ENCODE results near the gene PRF1.
"Not testable (repeated sequence)": the region's sequence is repeated elsewhere in the genome, so short reads cannot be mapped to it uniquely, and the experiment has no call there.

Gene PRF1

DNA sequence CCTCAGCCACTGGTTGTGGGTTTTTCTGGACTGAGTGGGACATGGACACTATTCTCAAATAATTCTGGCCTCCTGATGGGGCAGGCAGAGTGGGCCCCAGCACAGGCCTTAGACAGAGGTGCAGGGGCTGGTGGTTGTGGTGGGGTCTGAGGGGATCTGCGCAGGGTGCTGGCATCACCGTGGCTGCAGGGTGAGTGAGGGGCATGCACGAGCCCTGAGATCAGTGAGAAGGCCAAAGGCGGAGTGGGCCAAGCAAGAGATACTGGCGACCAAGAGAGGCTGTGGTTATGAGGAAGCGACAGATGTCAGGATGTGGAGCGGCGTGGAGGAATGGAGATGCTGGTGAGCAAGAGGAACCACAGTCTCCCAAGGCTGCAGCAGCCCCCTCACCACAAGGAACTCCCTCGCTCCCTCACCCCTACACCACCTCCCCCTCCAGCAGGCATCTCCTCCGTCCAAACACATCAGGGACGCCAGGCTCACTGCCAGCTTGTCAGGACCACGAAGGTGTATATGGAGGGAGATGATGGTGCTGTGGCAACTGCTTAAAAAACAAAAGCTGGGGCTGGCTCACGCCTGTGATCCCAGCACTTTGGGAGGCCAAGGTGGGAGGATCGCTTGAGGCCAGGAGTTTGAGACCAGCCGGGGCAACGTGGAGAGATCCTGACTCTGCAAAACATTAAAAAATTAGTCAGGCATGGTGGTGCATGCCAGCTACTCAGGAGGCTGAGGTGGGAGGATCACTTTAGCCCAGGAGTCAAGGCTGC lies 9.6 kb downstream of the PRF1 start:
- FAIRE-seq: no peak

DNA sequence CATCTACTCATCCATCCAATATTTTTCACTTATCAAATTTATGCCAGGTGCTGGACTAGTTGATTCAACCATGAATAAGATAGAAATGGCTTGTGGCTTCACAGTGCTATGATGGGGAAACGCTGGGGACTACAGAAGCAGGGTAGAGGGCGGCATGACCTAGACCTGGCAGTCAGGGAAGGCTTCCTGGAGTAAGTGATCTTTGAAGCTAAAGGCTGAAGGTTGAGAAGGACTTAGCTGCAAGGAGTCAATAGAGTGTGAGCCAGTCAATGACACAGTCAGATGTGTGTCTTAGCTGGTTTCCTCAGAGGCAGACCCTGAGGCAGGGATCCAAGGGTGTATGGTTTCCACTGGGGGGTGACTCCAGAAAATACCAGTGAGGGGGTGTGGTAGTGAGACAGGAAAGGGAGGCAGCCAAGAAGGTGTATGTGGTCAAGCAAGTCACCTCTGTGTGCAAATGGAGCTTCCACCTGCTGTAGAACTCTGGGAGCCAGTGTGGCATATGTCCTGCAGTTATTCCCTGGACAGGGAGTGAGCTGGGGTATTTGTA lies 10.3 kb downstream of the PRF1 start:
- no peak for FAIRE-seq

DNA sequence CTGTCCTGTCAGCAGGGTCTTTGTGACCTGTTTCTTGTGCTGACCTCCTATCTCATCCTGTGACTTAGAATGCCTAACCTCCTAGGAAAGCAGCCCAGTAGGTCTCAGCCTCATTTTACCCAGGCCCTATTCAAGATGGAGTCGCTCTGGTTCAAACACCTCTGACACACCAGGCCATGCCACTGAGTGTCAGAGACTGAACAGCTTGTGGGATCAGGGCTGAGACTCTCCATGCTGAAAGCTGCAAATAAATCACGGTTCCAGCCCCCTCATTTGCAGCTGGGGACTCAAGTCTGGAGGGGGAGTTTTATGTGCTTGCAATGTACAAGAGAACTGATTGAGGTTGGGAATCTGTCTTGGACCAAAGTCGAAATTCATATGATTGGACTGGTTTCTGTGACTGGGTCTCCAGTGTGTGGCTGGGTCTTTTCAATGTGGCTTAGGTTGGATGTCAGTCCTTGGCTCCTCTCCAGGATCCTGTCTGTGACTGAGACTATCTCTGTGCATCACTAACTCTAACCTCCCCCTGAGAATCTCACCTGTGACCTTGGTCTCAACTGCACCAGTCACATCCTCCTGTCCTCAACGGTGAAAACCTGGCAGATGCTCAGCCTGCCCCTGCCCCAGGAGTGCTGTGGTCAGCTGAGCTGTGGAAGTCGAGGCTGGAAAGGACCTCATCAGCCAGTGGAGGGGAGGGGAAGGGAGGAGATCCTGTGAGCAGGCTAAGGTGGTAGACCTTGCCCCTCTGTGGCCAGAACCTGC lies 11.7 kb downstream of the PRF1 start:
- no peak for FAIRE-seq

DNA sequence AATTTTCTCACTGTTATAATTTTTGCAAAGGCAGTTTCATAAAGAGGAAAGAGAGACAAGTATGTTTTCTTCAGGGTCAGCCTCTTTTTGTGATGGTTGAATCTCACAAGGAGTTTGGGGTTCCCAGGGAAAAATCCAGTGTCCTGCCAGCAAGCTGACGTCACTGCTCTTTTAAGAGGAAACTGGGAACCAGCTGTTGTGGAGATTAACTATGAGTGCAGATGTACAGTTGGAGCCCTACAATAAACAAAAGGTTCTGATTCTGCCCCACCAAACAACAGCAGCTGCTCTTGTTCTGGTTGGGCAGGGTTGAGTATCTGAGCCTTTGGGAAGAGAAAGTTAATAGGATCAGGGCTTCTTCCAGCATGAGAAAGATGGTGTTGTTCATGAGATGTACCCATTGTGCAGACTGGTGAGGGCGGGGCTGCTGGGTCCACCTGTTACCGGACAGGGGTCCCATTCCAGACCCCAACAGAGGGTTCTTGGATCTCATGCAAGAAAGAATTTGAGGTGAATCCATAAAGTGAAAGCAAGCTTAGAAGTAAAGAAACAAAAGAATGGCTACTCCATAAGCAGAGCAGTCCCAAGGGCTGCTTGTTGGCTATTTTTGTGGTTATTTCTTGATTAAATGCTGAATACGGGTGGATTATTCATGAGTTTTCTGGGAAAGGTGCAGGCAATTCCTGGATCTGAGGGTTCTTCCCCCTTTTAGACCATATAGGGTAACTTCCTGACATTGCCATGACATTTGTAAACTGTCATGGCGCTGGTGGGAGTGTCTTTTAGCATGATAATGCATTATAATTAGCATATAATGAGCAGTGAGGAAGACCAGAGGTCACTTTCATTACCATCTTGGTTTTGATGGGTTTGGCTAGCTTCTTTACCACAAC lies 12.5 kb downstream of the PRF1 start:
- FAIRE-seq: no peak

DNA sequence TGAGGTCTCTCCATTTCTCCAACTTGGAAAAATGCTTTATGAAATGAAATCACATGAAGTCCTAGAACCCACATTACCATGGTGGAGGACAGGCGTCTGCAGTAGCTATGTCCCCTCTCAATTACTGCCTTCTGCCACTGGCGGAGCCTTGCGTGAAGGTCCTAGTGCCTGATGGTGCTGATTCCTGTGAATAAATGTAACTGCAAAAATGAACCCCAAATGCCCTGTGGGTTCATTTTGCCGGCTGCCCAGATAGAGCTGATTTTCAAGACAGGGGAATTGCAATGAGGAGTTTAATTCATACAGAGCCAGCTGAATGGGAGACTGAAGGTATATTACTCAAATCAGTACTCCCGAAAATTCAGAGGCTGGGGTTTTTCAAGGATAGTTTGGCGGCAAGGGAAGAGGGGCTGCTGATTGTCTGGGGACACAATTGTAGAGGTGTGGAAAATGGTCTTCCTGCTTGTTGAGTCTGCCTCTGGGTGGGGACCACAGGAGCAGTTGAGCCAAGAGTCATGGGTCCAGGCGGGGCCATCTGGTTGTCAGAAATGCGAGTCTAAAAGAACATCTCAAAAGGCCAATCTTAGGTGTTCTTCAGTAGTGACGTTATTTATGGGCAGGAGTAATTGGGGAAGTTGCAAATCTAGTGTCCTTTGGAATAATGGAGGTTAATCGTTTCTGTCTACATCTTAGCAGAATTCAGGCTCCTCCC lies 13.5 kb downstream of the PRF1 start:
- no peak for FAIRE-seq

DNA sequence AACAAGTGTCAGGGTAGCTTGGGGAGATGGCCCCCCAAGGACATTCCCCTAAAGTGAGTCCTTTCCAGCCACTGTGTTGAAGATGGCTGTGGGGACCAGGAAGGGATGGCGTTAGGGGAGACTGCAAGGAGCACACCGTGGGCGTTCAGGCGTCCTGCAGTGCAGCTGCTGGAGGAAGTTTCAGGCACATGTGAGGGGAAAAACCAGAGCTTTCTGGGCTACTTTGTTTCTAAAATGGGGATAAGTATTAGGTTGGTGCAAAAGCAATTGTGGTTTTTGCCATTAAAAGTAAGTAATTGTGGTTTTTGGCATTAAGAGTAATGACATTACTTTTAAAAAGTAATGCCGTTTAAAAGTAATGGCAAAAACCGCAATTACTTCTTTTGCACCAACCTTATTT lies 14.3 kb downstream of the PRF1 start:
- FAIRE-seq: no peak

DNA sequence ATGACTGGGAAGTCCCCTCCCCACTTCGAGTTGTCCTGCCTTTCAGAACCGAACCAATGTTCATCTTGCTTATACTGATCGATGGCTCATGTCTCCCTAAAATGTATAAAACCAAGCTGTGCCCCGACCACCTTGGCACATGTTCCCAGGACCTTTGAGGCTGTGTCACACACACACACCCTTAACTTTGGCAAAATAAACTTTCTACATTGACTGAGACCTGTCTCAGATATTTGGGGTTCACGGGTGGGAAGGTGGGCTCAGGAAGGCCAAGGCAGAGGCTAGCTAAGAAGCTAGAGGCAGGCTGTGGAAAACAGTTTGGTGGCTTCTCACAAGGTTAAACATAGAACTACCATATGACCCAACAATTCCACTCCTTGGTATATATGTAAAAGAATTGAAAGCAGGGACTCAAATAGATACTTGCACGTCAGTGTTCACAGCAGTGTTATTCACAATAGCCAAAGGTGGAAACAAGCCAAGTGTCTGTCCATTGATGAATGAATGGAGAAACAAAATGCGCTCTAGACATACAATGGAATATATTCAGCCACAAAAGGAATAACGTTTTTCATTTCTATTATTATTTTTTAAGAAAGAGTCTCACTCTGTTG lies 15.4 kb downstream of the PRF1 start:
- no peak for FAIRE-seq

DNA sequence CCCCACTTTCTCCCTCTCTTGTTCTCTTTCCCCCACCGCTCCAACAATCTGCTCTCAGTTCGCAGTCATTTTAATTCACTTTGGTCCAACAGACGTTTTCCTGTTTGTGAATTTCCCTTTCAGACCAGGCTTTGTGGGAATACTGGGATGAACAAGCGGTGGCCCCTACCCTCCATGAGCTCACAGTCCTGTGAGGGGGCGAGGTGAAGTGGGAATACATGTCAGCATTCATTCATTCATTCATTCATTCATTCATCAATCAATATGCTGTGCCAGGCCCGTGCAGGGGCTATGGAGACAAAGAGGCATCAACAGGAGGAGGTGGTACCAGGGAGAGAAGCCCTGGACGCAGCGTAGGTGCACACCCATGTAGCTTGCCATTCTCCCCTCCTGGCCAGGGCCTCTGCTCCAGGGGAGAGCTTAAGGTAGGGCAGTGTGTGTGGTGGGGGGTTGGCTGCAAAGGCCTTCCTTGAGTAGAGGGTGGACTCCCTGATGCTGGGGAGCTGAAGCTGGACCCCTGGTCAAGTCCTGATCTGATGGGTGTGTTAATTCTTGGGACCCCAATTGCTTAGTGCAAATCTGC lies 16.1 kb downstream of the PRF1 start:
- FAIRE-seq: no peak

DNA sequence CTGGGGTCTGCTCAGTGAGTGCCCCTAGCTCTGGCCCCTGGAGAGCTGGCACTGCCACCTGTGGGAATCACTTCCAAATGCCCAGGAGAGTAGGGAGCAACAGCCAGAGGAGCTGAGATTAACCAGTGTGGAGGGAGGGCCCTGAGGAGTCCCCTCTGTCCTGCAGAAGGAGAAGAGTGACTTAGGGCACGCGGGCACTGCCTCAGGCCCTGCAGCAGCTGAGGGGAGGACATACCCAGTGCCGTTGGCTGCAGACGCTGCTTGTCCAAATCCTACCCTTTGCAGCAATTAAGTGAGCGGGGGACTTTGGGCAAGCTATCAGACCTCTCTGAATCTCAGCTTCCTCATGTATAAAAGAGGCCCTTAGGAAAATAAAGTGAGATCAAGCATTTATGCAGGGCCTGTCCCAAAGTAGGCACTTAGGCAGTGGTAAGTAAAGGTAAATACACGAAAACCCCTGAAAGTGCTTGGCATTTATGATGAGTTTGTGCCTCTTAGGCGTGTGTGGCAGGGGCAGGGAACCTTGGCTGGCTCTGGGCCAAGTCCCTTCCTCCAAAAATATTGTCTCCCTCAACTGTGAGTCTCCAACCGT lies 16.9 kb downstream of the PRF1 start:
- FAIRE-seq: no peak

DNA sequence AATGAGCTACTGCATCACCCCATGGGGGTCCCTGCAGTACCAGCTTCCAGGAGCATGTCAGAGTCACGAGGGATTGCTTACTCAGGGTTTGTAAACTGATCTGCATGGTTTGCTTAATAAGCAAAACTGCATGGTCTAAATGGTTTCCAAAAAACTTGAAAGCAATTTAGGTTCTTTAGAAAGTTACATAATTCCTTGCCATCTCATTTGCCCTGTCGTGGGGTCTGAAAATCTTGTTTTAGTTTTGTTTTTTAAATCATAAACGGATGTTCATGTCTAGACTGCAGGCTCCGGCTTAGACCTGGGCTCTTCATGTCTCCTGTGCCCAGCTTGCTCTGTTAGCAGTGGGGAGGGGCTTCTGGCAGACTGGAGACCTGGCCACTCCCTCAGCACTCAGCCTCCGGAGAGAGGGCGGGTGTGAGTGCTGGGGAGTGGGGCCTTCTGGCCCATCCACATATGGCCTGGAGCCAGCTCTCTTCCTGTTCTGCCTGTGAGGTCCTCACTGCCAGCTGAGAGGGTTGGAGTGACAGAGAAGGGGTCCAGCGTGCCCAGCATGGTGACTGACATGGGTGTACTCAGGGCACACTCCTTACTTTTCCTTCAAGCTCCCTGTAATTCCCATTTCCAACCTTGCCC lies 17.5 kb downstream of the PRF1 start:
- FAIRE-seq: no peak

DNA sequence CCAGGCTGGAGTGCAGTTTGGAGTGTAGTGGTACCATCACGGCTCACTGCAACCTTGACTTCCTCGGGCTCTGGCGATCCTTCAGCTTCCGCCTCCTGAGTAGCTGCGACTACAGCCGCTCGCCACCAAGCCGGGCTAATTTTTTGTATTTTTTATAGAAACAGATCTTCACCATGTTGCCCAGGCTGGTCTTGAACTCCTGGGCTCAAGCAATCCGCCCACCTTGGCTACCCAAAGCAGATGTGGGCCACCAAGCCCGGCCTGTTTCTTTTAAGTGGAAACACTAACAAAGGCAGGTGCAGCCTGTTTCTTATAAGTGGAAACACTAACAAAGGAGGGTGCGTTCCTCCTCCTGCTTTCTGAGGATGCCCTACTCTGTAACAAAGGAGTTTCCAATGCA lies 18.2 kb downstream of the PRF1 start:
- no peak for FAIRE-seq

DNA sequence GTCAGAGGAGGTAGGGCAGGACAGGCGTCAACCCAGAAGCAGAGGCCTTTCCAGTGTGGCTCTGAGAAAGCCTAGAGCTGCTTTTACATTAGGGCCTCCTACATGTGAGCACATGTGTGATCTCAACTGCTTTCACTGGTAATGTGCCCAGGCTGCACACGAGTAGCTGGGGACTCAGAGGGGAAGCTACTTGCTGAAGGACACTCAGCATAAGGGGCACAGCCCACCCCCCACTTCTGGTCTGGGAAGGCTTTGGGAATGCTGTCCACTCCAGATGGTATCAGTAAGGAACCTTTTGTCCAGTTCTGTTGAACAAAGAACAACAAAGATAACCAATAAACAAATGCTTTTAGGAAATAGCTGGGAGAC lies 18.9 kb downstream of the PRF1 start:
- FAIRE-seq: no peak

DNA sequence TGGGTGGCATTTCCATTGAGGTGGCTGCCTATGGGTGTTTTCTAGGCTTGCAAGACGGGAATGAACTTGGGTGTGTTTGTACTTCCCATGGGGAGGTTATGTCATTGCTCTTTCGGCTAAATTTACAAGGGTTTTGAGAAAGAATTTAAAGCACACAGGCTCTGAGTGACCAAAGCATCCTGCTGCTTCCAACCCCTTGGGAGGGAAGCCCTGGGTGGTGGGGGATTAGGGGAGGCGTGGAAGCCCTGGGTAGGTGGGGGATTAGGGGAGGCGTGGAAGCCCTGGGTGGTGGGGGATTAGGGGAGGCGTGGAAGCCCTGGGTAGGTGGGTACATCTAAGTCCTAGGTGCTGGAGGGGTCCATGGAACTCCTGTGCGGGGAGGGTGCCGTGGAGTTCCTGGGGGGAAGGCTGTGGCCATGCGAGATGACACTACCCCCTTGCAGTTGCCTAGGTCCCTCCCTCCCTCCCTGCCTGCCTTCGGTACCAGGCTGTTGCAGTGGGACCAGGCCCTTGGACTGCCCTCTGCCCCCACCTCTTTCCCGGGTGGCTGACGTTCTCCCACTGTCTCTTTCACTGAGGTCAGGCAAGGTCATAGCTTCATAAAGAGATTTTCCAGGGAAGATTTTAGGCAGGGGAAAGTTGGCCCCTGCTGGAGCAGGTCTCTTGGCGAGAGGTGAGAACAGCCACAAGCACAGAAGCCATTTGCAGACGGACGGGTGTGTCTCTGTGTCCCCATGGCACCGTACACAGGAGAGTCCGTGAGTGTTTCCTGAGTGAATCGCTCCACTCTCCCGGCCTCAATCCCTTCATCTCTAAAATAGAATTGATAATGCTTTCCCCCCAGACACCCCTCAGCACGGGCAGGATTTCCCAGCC lies 19.5 kb downstream of the PRF1 start:
- no peak for FAIRE-seq

DNA sequence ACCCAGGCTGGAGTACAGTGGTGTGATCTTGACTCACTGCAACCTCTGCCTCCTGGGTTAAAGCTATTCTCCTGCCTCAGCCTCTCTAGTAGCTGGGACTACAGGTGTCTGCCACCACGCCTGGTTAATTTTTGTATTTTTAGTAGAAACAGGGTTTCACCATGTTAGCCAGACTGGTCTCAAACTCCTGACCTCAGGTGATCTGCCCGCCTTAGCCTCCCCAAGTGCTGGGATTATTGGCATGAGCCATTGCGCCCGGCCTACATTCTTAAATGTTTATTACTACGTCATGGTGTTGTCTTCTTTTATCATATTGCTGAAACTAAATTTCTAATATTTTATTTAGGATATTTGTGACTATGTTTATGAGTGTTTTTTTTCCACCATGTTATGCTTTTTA lies 21.4 kb downstream of the PRF1 start:
- FAIRE-seq: not testable (repeated sequence)

DNA sequence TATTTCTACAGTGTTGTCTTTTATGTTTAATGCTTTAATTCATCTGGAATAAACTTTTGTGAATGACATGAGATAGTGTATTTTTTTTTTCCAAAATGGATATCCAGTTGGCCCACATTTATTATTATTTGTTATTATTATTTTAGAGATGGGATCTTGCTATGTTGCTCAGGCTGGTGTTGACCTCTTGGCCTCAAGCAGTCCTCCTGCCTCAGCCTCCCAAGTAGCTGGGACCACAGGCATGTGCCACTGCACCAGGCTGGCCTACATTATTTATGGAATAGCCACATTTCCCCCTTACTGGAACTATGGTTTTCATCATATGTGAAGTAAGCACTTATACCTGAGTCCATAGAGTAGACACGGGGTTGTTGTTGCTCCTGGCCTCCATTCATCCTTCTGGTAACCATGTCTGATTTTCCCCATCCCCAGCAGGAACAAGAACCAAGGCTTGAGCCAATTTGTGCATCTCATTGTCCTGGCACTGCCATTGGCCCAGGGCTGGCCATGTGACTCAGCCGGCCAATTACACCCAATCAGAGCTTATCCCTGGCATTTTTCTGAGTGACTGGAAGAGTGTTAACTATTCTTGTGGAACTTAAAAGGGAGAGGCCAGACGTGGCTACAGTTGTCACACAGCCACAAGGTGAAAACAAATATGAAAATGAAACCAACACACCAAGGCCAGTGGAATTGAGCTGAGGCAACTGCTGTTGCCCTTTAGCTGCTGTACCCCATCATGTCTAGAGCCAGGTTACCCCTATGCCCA lies 23.1 kb downstream of the PRF1 start:
- no peak for FAIRE-seq

DNA sequence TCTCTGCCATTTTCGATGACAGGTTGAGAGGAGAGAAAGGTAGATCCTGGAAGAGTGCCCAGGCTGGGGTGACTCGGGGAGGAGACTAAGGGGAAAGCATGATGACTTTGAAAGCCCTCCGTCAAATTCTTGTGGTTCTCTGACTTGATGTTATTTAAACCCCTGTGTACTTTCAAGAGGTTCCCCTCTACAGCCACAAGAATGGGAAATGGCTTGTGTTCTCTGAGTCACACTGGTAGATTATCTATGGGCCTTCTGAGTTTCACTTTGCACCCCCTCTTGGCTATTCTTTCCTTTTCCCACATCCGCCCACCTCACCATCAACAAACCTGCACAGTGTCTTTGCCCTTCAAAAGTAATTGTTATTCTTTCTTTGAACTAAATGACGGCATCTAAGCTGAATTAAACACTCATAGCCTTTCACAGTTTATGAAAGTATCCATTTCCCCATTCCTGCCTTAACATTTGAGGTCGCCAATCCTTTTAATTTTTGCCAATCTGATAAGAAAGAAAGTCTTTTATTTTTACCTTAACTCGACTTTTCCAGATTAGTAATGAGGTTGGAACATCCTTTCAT lies 24.1 kb downstream of the PRF1 start:
- no peak for FAIRE-seq

DNA sequence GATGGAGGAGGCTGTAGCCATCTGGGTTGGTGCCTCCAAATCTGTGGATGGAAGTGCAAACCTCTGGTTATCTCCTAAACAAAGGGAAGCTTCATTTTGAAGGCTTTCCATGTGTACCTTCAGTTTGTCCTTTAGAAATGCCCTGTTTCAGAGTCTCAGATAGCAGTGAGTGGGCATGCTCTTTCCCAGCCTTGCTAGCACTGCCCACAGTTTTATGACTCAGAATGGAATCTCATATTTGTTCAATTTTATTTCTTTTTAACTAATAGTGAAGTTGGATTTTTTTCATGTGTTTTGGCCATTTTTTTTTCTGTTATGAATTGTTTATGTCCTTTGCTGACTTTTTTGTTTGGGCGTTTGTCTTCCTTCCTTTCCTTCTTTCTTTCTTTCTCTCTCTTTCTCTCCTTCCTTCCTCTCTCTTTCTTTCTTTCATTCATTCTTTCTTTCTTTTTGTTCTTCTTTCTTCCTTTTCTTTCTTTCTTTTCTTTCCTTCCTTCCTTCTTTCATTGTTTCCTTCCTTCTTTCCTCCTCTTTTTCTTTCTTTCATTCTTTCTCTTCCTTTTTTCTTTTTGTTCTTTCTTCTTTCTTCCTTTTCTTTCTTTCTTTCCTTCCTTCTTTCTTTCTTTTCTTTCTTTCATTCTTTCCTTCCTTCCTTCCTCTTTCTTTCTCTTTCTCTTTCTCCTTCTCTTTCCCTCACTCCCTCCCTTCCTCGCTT lies 25.6 kb downstream of the PRF1 start:
- no peak for FAIRE-seq
